ENCODE measurements around the gene LRP11.

LRP11 gene

GRCh38 chr6:149771925-149772324 is 92.2 kb downstream of the LRP11 start:
- DNase-seq = no peak

GRCh38 chr6:149771185-149771584 is 93.0 kb downstream of the LRP11 start:
- no peak for DNase-seq

DNA sequence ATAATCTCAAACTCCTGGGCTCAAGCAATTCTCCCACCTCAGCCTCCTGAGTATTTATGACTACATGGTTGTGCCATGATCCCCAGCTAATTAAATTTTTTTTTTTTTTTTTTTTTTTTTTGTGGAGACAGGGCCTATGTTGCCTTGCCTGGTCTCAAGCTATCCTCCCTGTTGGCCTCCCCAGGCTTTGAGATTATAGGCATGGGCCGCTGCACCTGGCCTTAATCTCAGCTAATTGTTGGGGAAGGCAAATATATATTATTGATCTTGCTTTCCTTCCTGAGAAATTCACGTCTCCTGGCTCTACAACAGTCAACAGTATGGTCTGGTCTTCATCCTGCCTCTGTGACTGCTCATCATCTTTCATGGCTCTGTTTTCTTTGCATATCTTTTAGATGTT is 94.5 kb downstream of the LRP11 start:
- no peak for DNase-seq

Data from OCI-M1 (cell line).